Measurements from ENCODE around the gene PSMD8. TPM values are rescaled to one million over a fixed set of nuclear protein-coding genes. Genes with fewer than 3 reads are reported as not detected.

The PSMD8 gene
- polyA plus RNA-seq, 10 donors = 111 to 143 (median 121) TPM

GRCh38 chr19:38386300-38386970 lies 12.1 kb downstream of the PSMD8 start:
- peak in 1 of 3 donors; percentile 31 for DNase-seq

GRCh38 chr19:38386971-38387549 lies 12.7 kb downstream of the PSMD8 start:
- peak in 1 of 3 donors; percentile 34 for DNase-seq

- DNase-seq = peak; percentile 44 to 83 (median 70)
Measured at GRCh38 chr19:38387550-38388348, 13.4 kb downstream of the PSMD8 start, which contains the start of gene GGN. GGN (minus strand) TSS chr19:38388034; CDS start chr19:38387261, 773 bp downstream.

- DNase-seq = peak in 1 of 3 donors; percentile 27
Measured at GRCh38 chr19:38388349-38389100, 14.2 kb downstream of the PSMD8 start, which contains the start of gene SPRED3. SPRED3 (plus strand) TSS chr19:38388697; CDS start chr19:38390303, 1,606 bp downstream.

GRCh38 chr19:38389101-38389925 lies 14.9 kb downstream of the PSMD8 start:
- DNase-seq = peak in 2 of 3 donors; percentile 26 to 52

GRCh38 chr19:38389957-38390924 lies 15.9 kb downstream of the PSMD8 start:
- no peak for DNase-seq

GRCh38 chr19:38391911-38392464 lies 17.6 kb downstream of the PSMD8 start:
- DNase-seq = no peak

- no peak for DNase-seq
Measured at GRCh38 chr19:38392707-38393308, 18.4 kb downstream of the PSMD8 start.

- DNase-seq = no peak
Measured at GRCh38 chr19:38394488-38394887, 20.1 kb downstream of the PSMD8 start.

- no peak for DNase-seq
Measured at GRCh38 chr19:38395381-38396114, 21.2 kb downstream of the PSMD8 start.

GRCh38 chr19:38399081-38399480 lies 24.7 kb downstream of the PSMD8 start:
- DNase-seq = no peak

- no peak for DNase-seq
Measured at GRCh38 chr19:38399537-38399936, 25.2 kb downstream of the PSMD8 start.

GRCh38 chr19:38400361-38400760 lies 26.0 kb downstream of the PSMD8 start:
- no peak for DNase-seq

- no peak for DNase-seq
Measured at GRCh38 chr19:38401148-38401547, 26.8 kb downstream of the PSMD8 start.

GRCh38 chr19:38402623-38402966 lies 28.2 kb downstream of the PSMD8 start:
- no peak for DNase-seq

- DNase-seq = peak; percentile 97 to 99 (median 99)
Measured at GRCh38 chr19:38402967-38403674, 28.8 kb downstream of the PSMD8 start, which contains the start of gene FAM98C. FAM98C (plus strand) TSS chr19:38403093; CDS start chr19:38403154, 61 bp downstream.

- DNase-seq = no peak
Measured at GRCh38 chr19:38404858-38405257, 30.5 kb downstream of the PSMD8 start.

Data from muscle of back (tissue), 11 donors.